ENCODE results near the gene SPPL2A.
"Not testable (repeated sequence)": the region's sequence is repeated elsewhere in the genome, so short reads cannot be mapped to it uniquely, and the experiment has no call there.

The SPPL2A gene

DNA sequence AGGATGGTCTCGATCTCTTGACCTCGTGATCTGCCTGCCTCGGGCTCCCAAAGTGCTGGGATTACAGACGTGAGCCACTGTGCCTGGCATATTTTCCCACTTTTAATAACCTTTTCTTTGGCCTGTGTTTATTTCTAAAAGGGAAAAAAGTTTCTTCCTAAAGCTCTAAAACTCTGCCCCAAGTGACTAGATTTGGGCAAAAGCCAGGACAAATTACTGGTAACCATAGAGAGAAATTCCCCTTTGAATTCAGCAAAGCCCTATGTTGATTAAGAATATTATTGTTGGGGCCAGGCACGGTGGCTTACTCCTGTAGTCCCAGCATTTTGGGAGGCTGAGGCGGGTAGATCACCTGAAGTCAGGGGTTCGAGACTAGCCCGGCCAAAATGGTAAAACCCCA is 67.4 kb downstream of the SPPL2A start:
- Histone ChIP-seq H3K4me2 (ENCODE audit: low read depth, low read length) (no peak overlapping the region), H2AFZ (ENCODE audit: low read length) (no peak overlapping the region), H3K36me3 (replicated peaks; ENCODE audit: insufficient read depth, low read length) (no peaks in the 10 kb centered on the region), H3K9ac (ENCODE audit: low read length) (no peak overlapping the region), H3K27ac (ENCODE audit: low read length) (no peak overlapping the region), H3K79me2 (ENCODE audit: low read length) (no peaks in the 10 kb centered on the region), H3K4me3 (ENCODE audit: low read length) (no peak overlapping the region), H3K4me1 (ENCODE audit: low read length) (no peaks in the 10 kb centered on the region), H3K9me3 (replicated peaks; ENCODE audit: insufficient read depth, low read length) (no peaks in the 10 kb centered on the region), H4K20me1 (ENCODE audit: insufficient read depth, low read length) (no peaks in the 10 kb centered on the region), H3K27me3 (replicated peaks; ENCODE audit: insufficient read depth, low read length) (no peaks in the 10 kb centered on the region), H3F3A (ENCODE audit: insufficient read depth, low read length) (no peaks in the 10 kb centered on the region), H3K9me2 (replicated peaks; ENCODE audit: insufficient read depth, low read length) (no peaks in the 10 kb centered on the region)
- TF ChIP-seq, protein P1, sequence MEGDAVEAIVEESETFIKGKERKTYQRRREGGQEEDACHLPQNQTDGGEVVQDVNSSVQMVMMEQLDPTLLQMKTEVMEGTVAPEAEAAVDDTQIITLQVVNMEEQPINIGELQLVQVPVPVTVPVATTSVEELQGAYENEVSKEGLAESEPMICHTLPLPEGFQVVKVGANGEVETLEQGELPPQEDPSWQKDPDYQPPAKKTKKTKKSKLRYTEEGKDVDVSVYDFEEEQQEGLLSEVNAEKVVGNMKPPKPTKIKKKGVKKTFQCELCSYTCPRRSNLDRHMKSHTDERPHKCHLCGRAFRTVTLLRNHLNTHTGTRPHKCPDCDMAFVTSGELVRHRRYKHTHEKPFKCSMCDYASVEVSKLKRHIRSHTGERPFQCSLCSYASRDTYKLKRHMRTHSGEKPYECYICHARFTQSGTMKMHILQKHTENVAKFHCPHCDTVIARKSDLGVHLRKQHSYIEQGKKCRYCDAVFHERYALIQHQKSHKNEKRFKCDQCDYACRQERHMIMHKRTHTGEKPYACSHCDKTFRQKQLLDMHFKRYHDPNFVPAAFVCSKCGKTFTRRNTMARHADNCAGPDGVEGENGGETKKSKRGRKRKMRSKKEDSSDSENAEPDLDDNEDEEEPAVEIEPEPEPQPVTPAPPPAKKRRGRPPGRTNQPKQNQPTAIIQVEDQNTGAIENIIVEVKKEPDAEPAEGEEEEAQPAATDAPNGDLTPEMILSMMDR (IDR thresholded peaks at IDR 0.05; ENCODE audit: low read length): no peak
- no peak for TF ChIP-seq EZH2 (optimal IDR thresholded peaks at IDR 0.05; ENCODE audit: low read depth, low read length)
- no peak for TF ChIP-seq EZH2phosphoT487 (IDR thresholded peaks at IDR 0.05; ENCODE audit: low read length)
- no peak for DNase-seq

GRCh38 chr15:50697109-50697797 is 68.3 kb downstream of the SPPL2A start:
- Histone ChIP-seq H3K9me3 (replicated peaks; ENCODE audit: insufficient read depth, low read length) (no peaks in the 10 kb centered on the region), H3K36me3 (replicated peaks; ENCODE audit: insufficient read depth, low read length) (no peaks in the 10 kb centered on the region), H3K27ac (ENCODE audit: low read length) (no peak overlapping the region), H3K79me2 (ENCODE audit: low read length) (no peaks in the 10 kb centered on the region), H2AFZ (ENCODE audit: low read length) (no peak overlapping the region), H3K4me3 (ENCODE audit: low read length) (no peak overlapping the region), H3K4me1 (ENCODE audit: low read length) (no peaks in the 10 kb centered on the region), H3K27me3 (replicated peaks; ENCODE audit: insufficient read depth, low read length) (no peaks in the 10 kb centered on the region), H3K9ac (ENCODE audit: low read length) (no peak overlapping the region), H4K20me1 (ENCODE audit: insufficient read depth, low read length) (no peaks in the 10 kb centered on the region), H3F3A (ENCODE audit: insufficient read depth, low read length) (no peaks in the 10 kb centered on the region), H3K9me2 (replicated peaks; ENCODE audit: insufficient read depth, low read length) (no peaks in the 10 kb centered on the region), H3K4me2 (ENCODE audit: low read depth, low read length) (no peak overlapping the region)
- no peak for DNase-seq
- TF ChIP-seq, protein P1 (IDR thresholded peaks at IDR 0.05; ENCODE audit: low read length): no peak
- no peak for TF ChIP-seq EZH2 (optimal IDR thresholded peaks at IDR 0.05; ENCODE audit: low read depth, low read length)
- TF ChIP-seq EZH2phosphoT487 (IDR thresholded peaks at IDR 0.05; ENCODE audit: low read length): no peak

DNA sequence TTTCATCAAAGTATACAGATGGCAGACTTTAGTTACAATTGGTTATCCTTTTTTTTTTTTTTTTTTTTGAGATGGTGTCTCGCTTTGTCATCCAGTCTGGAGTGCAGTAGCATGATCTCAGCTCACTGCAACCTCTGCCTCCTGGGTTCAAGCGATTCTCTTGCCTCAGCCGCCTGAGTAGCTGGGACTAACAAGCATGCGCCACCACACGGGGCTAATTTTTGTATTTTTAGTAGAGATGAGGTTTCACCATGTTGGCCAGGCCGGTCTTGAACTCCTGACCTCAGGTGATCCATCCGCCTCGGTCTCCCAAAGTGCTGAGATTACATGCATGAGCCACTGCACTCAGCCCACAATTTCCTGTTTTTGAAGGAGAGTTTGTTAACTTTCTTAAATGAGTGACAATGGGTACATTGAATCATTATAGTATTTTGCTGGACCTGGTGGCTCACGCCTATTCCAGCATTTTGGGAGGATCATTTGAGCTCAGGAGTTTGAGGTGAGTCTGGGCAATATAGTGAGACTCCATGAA is 70.8 kb downstream of the SPPL2A start:
- not testable (repeated sequence) for H2AFZ ChIP-seq (ENCODE audit: low read length); H4K20me1 ChIP-seq (ENCODE audit: insufficient read depth, low read length); H3K36me3 ChIP-seq (replicated peaks; ENCODE audit: insufficient read depth, low read length); H3K9ac ChIP-seq (ENCODE audit: low read length); H3K9me2 ChIP-seq (replicated peaks; ENCODE audit: insufficient read depth, low read length); H3K27ac ChIP-seq (ENCODE audit: low read length); DNase-seq; H3K4me2 ChIP-seq (ENCODE audit: low read depth, low read length); H3K79me2 ChIP-seq (ENCODE audit: low read length); H3K27me3 ChIP-seq (replicated peaks; ENCODE audit: insufficient read depth, low read length); H3K4me3 ChIP-seq (ENCODE audit: low read length); H3K4me1 ChIP-seq (ENCODE audit: low read length); H3K9me3 ChIP-seq (replicated peaks; ENCODE audit: insufficient read depth, low read length); H3F3A ChIP-seq (ENCODE audit: insufficient read depth, low read length)

GRCh38 chr15:50687302-50687902 is 78.1 kb downstream of the SPPL2A start:
- peaks cover 5% of the 10 kb centered on the region for H3K4me1 ChIP-seq (ENCODE audit: low read length)
- no peaks in the 10 kb centered on the region for H3K9me2 ChIP-seq (replicated peaks; ENCODE audit: insufficient read depth, low read length)
- H3K27me3 ChIP-seq (replicated peaks; ENCODE audit: insufficient read depth, low read length): no peaks in the 10 kb centered on the region
- H4K20me1 ChIP-seq (ENCODE audit: insufficient read depth, low read length): no peaks in the 10 kb centered on the region
- H3K4me2 ChIP-seq (ENCODE audit: low read depth, low read length): peak overlapping the region; percentile 90
- H3K27ac ChIP-seq (ENCODE audit: low read length): peak overlapping the region; percentile 66; the same call in 1 of the 2 replicates
- TF ChIP-seq EZH2 (optimal IDR thresholded peaks at IDR 0.05; ENCODE audit: low read depth, low read length): no peak
- TF ChIP-seq, protein P1 (IDR thresholded peaks at IDR 0.05; ENCODE audit: low read length): no peak
- no peak for TF ChIP-seq EZH2phosphoT487 (IDR thresholded peaks at IDR 0.05; ENCODE audit: low read length)
- no peaks in the 10 kb centered on the region for H3K9me3 ChIP-seq (replicated peaks; ENCODE audit: insufficient read depth, low read length)
- peak overlapping the region; percentile 99 for H2AFZ ChIP-seq (ENCODE audit: low read length)
- H3K79me2 ChIP-seq (ENCODE audit: low read length): peaks cover 38% of the 10 kb centered on the region
- no peak for DNase-seq
- no peaks in the 10 kb centered on the region; the same call in 1 of the 2 replicates for H3K36me3 ChIP-seq (replicated peaks; ENCODE audit: insufficient read depth, low read length)
- peak overlapping the region; percentile 83 for H3K4me3 ChIP-seq (ENCODE audit: low read length)
- peak overlapping the region; percentile 81 for H3K9ac ChIP-seq (ENCODE audit: low read length)
- H3F3A ChIP-seq (ENCODE audit: insufficient read depth, low read length): peaks cover 16% of the 10 kb centered on the region

All from MM.1S (cell line).